ENCODE measurements around the gene SEMA4B.

The SEMA4B gene

GRCh38 chr15:90189781-90190467 lies 11.2 kb upstream of the SEMA4B start:
- Histone ChIP-seq H3K4me1 (no peaks in the 10 kb centered on the region; the same call in 1 of the 2 replicates), H3K27me3 (ENCODE audit: low read depth) (no peaks in the 10 kb centered on the region), H3K4me3 (no peak overlapping the region), H3K9me3 (no peaks in the 10 kb centered on the region), H3K36me3 (replicated peaks) (no peaks in the 10 kb centered on the region)
- no peak for DNase-seq (ENCODE audit: low spot score in 2 of 2)
- in situ Hi-C loops (cut with MboI; ENCODE audit: low sequenced_read_pairs) = no loop called here

GRCh38 chr15:90190606-90191343 lies 10.4 kb upstream of the SEMA4B start:
- no peaks in the 10 kb centered on the region for H3K4me1 ChIP-seq
- DNase-seq (ENCODE audit: low spot score in 2 of 2) = no peak
- H3K9me3 ChIP-seq = no peaks in the 10 kb centered on the region
- no peaks in the 10 kb centered on the region for H3K36me3 ChIP-seq (replicated peaks)
- no peak overlapping the region for H3K4me3 ChIP-seq
- H3K27me3 ChIP-seq (ENCODE audit: low read depth) = no peaks in the 10 kb centered on the region
- in situ Hi-C loops (cut with MboI; ENCODE audit: low sequenced_read_pairs) = no loop called here

GRCh38 chr15:90191344-90191687 lies 9.8 kb upstream of the SEMA4B start:
- in situ Hi-C loops (cut with MboI; ENCODE audit: low sequenced_read_pairs) = no loop called here
- DNase-seq (ENCODE audit: low spot score in 2 of 2) = no peak
- no peaks in the 10 kb centered on the region for H3K9me3 ChIP-seq
- H3K4me3 ChIP-seq = no peak overlapping the region
- no peaks in the 10 kb centered on the region for H3K4me1 ChIP-seq
- no peaks in the 10 kb centered on the region for H3K36me3 ChIP-seq (replicated peaks)
- H3K27me3 ChIP-seq (ENCODE audit: low read depth) = no peaks in the 10 kb centered on the region

- H3K4me1 ChIP-seq = no peaks in the 10 kb centered on the region
- no peak overlapping the region for H3K4me3 ChIP-seq
- DNase-seq (ENCODE audit: low spot score in 2 of 2) = peak in 1 of 2 experiments; percentile 73
- H3K9me3 ChIP-seq = no peaks in the 10 kb centered on the region
- no peaks in the 10 kb centered on the region for H3K36me3 ChIP-seq (replicated peaks)
- H3K27me3 ChIP-seq (ENCODE audit: low read depth) = no peaks in the 10 kb centered on the region
- in situ Hi-C loops (cut with MboI; ENCODE audit: low sequenced_read_pairs) = no loop called here
Measured at GRCh38 chr15:90191794-90192509, 9.2 kb upstream of the SEMA4B start.

GRCh38 chr15:90192961-90193786 lies 8.0 kb upstream of the SEMA4B start:
- in situ Hi-C loops (cut with MboI; ENCODE audit: low sequenced_read_pairs) = no loop called here
- Histone ChIP-seq H3K27me3 (ENCODE audit: low read depth) (no peaks in the 10 kb centered on the region), H3K36me3 (replicated peaks) (no peaks in the 10 kb centered on the region), H3K4me1 (no peaks in the 10 kb centered on the region), H3K4me3 (no peak overlapping the region), H3K9me3 (no peaks in the 10 kb centered on the region)
- DNase-seq (ENCODE audit: low spot score in 2 of 2) = no peak

GRCh38 chr15:90194655-90195054 lies 6.5 kb upstream of the SEMA4B start:
- H3K9me3 ChIP-seq = no peaks in the 10 kb centered on the region
- no peaks in the 10 kb centered on the region for H3K4me1 ChIP-seq
- in situ Hi-C loops (cut with MboI; ENCODE audit: low sequenced_read_pairs) = no loop called here
- DNase-seq (ENCODE audit: low spot score in 2 of 2) = no peak
- H3K27me3 ChIP-seq (ENCODE audit: low read depth) = no peaks in the 10 kb centered on the region
- H3K36me3 ChIP-seq (replicated peaks) = no peaks in the 10 kb centered on the region
- H3K4me3 ChIP-seq = no peak overlapping the region

GRCh38 chr15:90200534-90201129 lies 498 bp upstream of the SEMA4B start:
- H3K4me1 ChIP-seq = peaks cover 11% of the 10 kb centered on the region
- H3K36me3 ChIP-seq (replicated peaks) = no peaks in the 10 kb centered on the region; the same call in 1 of the 2 replicates
- no peaks in the 10 kb centered on the region for H3K27me3 ChIP-seq (ENCODE audit: low read depth)
- peak in 1 of 2 experiments; percentile 32 for DNase-seq (ENCODE audit: low spot score in 2 of 2)
- H3K4me3 ChIP-seq = peak overlapping the region; percentile 62
- in situ Hi-C loops (cut with MboI; ENCODE audit: low sequenced_read_pairs) = no loop called here
- no peaks in the 10 kb centered on the region for H3K9me3 ChIP-seq

GRCh38 chr15:90201944-90202375 lies 830 bp downstream of the SEMA4B start:
- in situ Hi-C loops (cut with MboI; ENCODE audit: low sequenced_read_pairs) = no loop called here
- Histone ChIP-seq H3K4me3 (peak overlapping the region; percentile 62), H3K4me1 (peaks cover 11% of the 10 kb centered on the region)

GRCh38 chr15:90202929-90203328 lies 1.8 kb downstream of the SEMA4B start:
- in situ Hi-C loops (cut with MboI; ENCODE audit: low sequenced_read_pairs) = no loop called here
- H3K4me1 ChIP-seq = peaks cover 11% of the 10 kb centered on the region
- no peaks in the 10 kb centered on the region; the same call in 1 of the 2 replicates for H3K36me3 ChIP-seq (replicated peaks)

More at GRCh38 chr15:90201944-90202375, 830 bp downstream of the SEMA4B start:
- Histone ChIP-seq H3K27me3 (ENCODE audit: low read depth) (no peaks in the 10 kb centered on the region), H3K36me3 (replicated peaks) (no peaks in the 10 kb centered on the region; the same call in 1 of the 2 replicates), H3K9me3 (no peaks in the 10 kb centered on the region)
- DNase-seq (ENCODE audit: low spot score in 2 of 2) = peak in 1 of 2 experiments; percentile 47

GRCh38 chr15:90203473-90203872 lies 2.3 kb downstream of the SEMA4B start:
- H3K27me3 ChIP-seq (ENCODE audit: low read depth) = no peaks in the 10 kb centered on the region
- peaks cover 11% of the 10 kb centered on the region for H3K4me1 ChIP-seq
- H3K4me3 ChIP-seq = no peak overlapping the region
- no peaks in the 10 kb centered on the region for H3K9me3 ChIP-seq
- no peaks in the 10 kb centered on the region; the same call in 1 of the 2 replicates for H3K36me3 ChIP-seq (replicated peaks)
- in situ Hi-C loops (cut with MboI; ENCODE audit: low sequenced_read_pairs) = no loop called here
- no peak for DNase-seq (ENCODE audit: low spot score in 2 of 2)

More at GRCh38 chr15:90202929-90203328, 1.8 kb downstream of the SEMA4B start:
- peak overlapping the region; percentile 2; the same call in 1 of the 2 replicates for H3K4me3 ChIP-seq
- H3K27me3 ChIP-seq (ENCODE audit: low read depth) = no peaks in the 10 kb centered on the region
- DNase-seq (ENCODE audit: low spot score in 2 of 2) = no peak
- H3K9me3 ChIP-seq = no peaks in the 10 kb centered on the region

GRCh38 chr15:90203922-90204321 lies 2.8 kb downstream of the SEMA4B start:
- Histone ChIP-seq H3K36me3 (replicated peaks) (no peaks in the 10 kb centered on the region; the same call in 1 of the 2 replicates), H3K4me1 (peaks cover 11% of the 10 kb centered on the region), H3K4me3 (no peak overlapping the region), H3K9me3 (no peaks in the 10 kb centered on the region), H3K27me3 (ENCODE audit: low read depth) (no peaks in the 10 kb centered on the region)
- in situ Hi-C loops (cut with MboI; ENCODE audit: low sequenced_read_pairs) = no loop called here
- DNase-seq (ENCODE audit: low spot score in 2 of 2) = peak in 1 of 2 experiments; percentile 36

GRCh38 chr15:90205050-90205848 lies 4.1 kb downstream of the SEMA4B start:
- Histone ChIP-seq H3K4me1 (peaks cover 11% of the 10 kb centered on the region), H3K9me3 (no peaks in the 10 kb centered on the region), H3K27me3 (ENCODE audit: low read depth) (no peaks in the 10 kb centered on the region), H3K4me3 (no peak overlapping the region), H3K36me3 (replicated peaks) (no peaks in the 10 kb centered on the region; the same call in 1 of the 2 replicates)
- DNase-seq (ENCODE audit: low spot score in 2 of 2) = no peak
- in situ Hi-C loops (cut with MboI; ENCODE audit: low sequenced_read_pairs) = no loop called here

All from HAP-1 (cell line).